GM21528 (cell line): ENCODE results near the gene HSPA6.
A peak's percentile ranks its signal among the peaks of the same experiment; 100 is the strongest.
"Not testable (repeated sequence)": the region's sequence is repeated elsewhere in the genome, so short reads cannot be mapped to it uniquely, and the experiment has no call there.

Source experiments
- ATAC-seq: cut with Tn5 transposase; IDR thresholded peaks from one replicate; pipeline ENCODE4 v1.9.1; 2021; ENCODE audit warnings: mild to moderate bottlenecking, moderate library complexity; ENCODE audit not compliant: unreplicated experiment, low FRiP score

Gene HSPA6

GRCh38 chr1:161523817-161524741 is at the start of gene HSPA6:
Gene HSPA6, plus strand, starts transcription at chr1:161524540. Its CDS starts 119 bp downstream, at chr1:161524659.
- ATAC-seq, result peak; percentile 46

- not testable (repeated sequence) for ATAC-seq
Observed at GRCh38 chr1:161477711-161478110, 46.6 kb upstream of the HSPA6 start.

- no peak for ATAC-seq
Observed at GRCh38 chr1:161478985-161479384, 45.4 kb upstream of the HSPA6 start.

GRCh38 chr1:161480381-161481035 is 43.8 kb upstream of the HSPA6 start:
- no peak for ATAC-seq

- ATAC-seq, result no peak
Observed at GRCh38 chr1:161481624-161482392, 42.5 kb upstream of the HSPA6 start.

- no peak for ATAC-seq
Observed at GRCh38 chr1:161482610-161483009, 41.7 kb upstream of the HSPA6 start.

GRCh38 chr1:161483361-161483760 is 41.0 kb upstream of the HSPA6 start:
- no peak for ATAC-seq

GRCh38 chr1:161484613-161485012 is 39.7 kb upstream of the HSPA6 start:
- ATAC-seq, result no peak

GRCh38 chr1:161486806-161487741 is 37.3 kb upstream of the HSPA6 start:
- no peak for ATAC-seq

- no peak for ATAC-seq
Observed at GRCh38 chr1:161491472-161491871, 32.9 kb upstream of the HSPA6 start.

- no peak for ATAC-seq
Observed at GRCh38 chr1:161492827-161493226, 31.5 kb upstream of the HSPA6 start.

- ATAC-seq, result no peak
Observed at GRCh38 chr1:161494091-161494735, 30.1 kb upstream of the HSPA6 start.

- ATAC-seq, result no peak
Observed at GRCh38 chr1:161495490-161495889, 28.9 kb upstream of the HSPA6 start.

GRCh38 chr1:161497961-161498360 is 26.4 kb upstream of the HSPA6 start:
- no peak for ATAC-seq

- ATAC-seq, result no peak
Observed at GRCh38 chr1:161498646-161499045, 25.7 kb upstream of the HSPA6 start.

- ATAC-seq, result no peak
Observed at GRCh38 chr1:161499099-161500039, 25.0 kb upstream of the HSPA6 start.

GRCh38 chr1:161501234-161501633 is 23.1 kb upstream of the HSPA6 start:
- ATAC-seq, result no peak

GRCh38 chr1:161502181-161502580 is 22.2 kb upstream of the HSPA6 start:
- no peak for ATAC-seq
